Kidney capillary endothelial cell (primary cell): Measurements from ENCODE around the gene FRMD4B.

Experiments used
- DNase-seq: peaks from one replicate; pipeline ENCODE4 v3.0.0-alpha.2; 2018; ENCODE audit warnings: low spot score

The FRMD4B gene

GRCh38 chr3:69405067-69405466, 19.2 kb upstream of the FRMD4B start:
- DNase-seq, result no peak

DNA sequence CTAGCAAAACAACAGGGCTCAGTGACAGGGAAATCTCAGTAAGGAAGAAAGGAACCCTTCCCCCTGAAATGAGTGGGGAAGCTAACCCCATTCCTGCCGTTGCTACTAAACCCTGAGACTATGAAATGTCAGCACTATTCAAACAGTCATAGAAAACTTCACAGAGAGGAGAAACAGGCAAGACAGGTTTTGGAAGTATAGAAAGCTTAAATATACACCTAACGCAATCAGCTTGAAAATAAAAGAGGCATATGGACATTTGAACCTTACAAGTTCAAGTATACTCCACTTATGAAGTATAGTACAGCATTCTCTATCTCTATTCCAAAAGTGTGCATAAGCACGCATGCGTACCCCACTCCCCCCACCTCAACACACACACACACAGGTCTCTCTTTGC, 17.6 kb upstream of the FRMD4B start:
- DNase-seq, result no peak

- no peak for DNase-seq
These were observed 14.8 kb upstream of the FRMD4B start for GRCh38 chr3:69400683-69401082.

DNA sequence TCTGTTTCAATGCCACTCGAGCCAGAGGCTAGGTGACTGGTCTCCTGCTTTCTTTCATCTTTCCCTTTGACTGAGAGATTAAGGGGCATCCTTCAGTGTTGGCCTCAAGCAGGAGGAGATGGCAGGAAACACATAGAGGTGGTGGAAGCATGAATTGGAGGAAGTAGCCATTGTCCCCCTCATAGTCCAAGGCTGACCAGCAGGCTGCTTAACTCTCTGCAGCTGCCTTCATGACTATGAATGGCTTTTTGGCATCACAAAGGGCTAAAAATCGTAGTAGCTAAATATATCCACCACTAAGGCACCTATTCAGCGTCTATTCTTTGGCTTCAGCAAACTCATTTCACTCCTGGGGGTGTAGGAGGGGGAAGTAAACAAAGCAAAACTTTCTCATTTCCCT, 7.0 kb upstream of the FRMD4B start:
- DNase-seq, result no peak

DNA sequence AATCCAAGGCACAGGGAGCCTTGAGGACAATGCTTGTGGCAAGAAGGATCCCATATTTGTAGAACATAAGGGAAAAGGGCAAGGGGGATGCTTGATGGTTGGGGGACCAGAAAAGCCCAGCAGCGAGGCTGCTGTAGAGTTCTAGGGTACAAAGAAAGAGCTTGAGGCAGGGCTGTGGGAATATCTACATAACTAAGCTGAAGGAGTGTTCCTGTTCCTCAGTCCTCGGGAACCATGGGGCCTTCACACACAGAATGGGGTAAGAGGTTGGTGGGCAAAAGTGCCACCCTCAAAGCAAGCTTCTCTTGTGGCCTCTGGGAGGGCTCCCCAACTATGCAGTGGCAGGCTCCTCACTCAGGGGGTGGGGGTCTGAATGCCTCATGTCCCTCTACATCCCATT, 6.5 kb upstream of the FRMD4B start:
- no peak for DNase-seq

DNA sequence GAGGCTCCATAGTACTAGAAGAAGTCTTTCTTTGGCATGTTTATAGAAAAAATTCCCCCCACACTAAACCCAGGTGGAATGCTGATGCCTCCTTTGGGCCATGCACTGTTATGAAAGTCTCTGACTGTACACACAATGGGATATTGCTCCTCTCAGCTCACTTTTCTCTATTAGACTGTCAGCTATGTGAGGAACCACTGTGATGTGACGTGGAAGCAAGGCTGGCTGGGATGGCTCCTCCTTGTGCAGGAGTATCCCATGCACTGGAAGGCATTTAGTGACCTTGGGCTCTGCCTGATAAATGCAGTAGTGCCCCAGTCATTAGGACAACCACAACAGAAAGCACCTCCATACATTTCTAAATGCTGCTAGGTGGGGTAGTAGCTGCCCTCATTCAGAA, 5.7 kb upstream of the FRMD4B start:
- DNase-seq, result no peak

- DNase-seq, result no peak
These were observed 4.9 kb upstream of the FRMD4B start for GRCh38 chr3:69390771-69391170.

DNA sequence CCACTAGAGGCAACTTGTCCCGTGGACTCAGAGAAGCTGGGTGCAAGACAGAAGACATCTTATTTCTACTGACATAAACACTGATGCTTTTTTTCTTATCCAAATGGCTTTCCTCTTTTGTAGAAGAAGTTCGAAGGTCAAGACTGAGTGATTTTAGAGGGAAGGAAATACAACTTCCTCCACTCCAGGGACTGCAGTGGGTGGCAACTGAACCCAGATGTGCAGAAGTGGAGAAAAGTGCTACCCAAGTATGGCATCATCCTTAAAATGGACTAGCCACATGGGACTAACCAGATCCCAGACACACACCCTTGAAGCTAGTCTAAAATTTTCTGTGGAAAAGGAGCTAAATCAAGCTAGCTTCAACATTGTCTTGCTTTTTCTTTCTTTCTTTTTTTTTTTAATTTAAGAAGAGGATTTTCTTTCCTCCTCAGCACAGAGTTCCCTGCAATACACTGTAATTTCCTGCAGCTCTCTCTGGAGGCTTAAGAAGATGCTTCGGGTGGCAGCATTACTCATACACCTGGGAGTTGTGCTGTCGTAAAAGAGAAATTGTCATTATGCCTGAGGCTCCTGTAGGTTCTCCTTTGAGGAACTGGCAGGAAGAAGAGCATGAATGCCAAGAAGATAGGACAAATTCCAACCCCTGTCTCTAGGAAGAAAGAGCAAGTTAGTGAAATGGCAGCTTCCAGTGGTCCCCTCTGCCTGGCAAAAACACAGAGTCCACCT, 3.8 kb upstream of the FRMD4B start:
- no peak for DNase-seq

GRCh38 chr3:69388241-69388640, 2.4 kb upstream of the FRMD4B start:
- DNase-seq, result no peak

DNA sequence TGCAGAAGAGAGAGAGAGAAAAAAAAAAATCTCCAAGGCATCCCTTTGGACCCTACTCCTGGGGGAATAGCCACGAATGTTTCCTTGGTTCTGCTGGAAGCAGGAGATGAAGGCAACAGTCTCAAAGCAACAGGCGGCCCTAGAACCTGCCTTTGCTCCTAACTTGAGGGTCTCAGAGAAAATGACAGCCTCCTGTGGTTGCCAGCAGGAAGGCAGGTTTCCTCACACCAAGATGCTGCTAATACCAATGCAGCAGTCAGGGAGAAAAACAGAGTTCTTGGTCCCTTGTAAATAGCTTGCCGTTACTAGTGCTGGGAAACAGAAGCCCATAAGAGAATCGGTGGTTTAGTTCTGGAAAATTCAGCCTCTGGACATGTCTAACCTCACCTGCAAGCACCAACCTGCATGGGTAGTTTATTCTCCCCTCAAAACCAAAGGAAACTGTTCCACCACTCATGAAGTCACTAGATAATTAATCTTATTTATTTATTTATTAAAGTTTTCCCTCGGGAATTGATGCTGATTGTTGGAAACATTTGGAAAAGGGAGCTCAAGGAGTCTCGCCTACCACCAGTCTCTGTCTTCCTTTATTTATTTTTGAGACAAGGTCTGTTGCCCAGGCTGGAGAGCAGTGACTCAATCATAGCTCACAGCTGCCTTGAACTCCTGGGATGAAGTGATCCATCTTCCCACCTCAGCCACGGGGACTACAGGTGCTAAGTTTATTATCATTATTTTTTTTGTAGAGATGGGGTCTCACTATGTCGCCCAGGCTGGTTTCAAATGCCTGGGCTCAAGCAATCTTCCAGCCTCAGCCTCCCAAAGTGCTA, 883 bp upstream of the FRMD4B start:
- no peak for DNase-seq

DNA sequence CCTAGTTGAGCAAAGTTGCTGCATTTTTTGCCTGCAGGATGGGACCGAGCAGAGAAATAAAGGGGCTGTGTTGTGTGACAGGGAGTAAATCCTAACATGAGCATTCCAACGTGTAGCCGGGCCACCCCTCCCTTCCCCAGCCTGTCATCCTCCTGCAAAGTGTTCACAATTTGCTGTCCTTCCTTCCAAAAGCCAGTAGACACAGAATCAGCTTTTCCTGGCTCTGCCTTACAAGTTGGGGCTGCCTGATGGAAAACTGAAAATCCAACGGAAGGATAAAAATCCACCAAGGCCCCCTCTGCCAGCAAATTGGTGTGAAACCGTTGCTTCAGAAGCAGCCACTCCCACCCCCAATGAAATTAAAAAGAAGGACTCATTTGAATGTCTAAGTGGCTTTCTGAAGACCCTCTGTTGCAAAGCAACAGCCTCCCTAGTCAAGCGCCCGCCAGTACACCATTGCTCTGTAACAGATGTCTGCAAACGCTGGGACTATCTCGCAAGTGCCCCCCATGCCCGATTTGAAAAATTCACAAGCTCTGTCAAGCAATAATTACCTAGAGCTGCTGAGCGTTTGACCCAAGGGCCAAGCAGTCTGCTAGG, 665 bp downstream of the FRMD4B start:
- no peak for DNase-seq

GRCh38 chr3:69384326-69384725, 1.6 kb downstream of the FRMD4B start:
- DNase-seq, result no peak

DNA sequence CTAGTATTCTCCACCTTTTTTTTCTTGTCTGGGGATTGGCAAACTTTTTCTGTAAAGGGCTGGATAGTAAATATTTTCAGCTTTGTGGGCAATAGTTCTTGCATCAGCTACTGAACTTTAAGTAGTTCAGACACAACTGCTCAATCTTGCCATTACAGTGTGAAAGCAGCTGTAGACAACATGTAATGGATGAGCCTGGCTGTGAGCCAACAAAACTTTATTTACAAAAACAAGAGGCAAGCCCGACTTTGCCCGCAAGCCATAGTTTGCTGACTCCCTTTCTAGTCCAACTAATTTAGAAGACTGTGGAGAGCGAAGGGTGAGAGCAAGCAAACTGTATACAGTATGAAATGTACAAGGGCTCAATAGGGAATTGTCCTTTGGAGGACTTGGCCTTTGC, 6.2 kb downstream of the FRMD4B start:
- DNase-seq, result no peak

- DNase-seq, result no peak
These were observed 7.6 kb downstream of the FRMD4B start for GRCh38 chr3:69378112-69378802.

DNA sequence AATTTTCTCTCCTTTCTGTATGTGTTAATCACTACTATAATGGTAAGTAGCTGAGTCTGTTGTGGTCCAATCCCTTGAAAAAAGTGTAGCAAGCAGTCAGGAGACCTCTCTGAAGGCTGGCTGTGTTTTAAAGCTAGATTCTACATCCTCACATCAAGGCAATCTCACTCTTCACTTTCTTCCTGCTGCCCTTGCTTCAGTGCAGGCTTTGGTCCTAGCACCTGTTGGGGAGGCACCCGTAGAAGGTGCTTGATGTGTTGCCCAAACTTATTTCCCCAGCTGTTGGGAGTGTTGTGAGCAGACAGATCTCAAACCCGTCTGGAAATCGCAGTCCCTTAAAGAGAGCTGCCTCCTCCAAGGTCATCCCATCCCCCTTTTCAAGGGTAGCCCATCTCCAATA, 8.6 kb downstream of the FRMD4B start:
- DNase-seq, result no peak

- no peak for DNase-seq
These were observed 9.2 kb downstream of the FRMD4B start for GRCh38 chr3:69376731-69377130.

DNA sequence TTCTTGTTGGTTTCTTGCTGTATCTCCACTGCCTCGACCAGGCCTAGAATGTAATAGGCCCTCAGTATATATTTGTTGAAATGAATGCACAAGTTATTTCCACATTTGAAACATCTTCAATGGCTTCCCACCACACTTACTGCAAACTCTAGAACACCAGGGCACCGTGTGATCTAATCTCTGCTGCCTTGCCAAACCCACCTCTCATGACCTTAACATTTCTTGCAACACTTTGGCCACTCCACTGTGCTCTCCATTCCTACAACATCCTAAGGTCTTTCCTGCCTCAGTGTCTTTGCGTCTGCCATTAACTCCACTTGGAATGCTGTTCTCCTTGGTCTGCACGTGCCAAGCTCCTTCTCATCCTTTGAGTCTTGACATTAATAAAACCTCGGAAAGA, 14.1 kb downstream of the FRMD4B start:
- DNase-seq, result no peak

DNA sequence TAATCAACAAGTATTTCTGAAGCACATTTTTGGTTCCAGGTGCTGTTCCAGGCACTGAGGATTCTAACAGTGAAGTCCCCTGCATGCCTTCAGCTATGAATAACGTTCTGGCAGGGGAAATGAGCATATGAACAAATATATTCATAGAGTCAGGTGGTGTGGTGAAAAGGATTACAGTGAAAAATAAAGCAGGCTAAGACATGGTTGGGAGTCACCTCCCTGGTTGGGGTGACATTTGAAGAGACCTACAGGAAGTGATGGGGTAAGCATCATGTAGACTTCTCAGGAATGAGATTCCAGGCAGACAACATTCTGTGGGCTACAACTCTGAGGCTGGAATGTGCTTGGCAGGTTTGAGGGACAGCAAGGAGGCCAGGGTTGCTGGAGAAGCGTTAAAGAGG, 15.0 kb downstream of the FRMD4B start:
- DNase-seq, result no peak

GRCh38 chr3:69370156-69370883, 15.6 kb downstream of the FRMD4B start:
- no peak for DNase-seq

DNA sequence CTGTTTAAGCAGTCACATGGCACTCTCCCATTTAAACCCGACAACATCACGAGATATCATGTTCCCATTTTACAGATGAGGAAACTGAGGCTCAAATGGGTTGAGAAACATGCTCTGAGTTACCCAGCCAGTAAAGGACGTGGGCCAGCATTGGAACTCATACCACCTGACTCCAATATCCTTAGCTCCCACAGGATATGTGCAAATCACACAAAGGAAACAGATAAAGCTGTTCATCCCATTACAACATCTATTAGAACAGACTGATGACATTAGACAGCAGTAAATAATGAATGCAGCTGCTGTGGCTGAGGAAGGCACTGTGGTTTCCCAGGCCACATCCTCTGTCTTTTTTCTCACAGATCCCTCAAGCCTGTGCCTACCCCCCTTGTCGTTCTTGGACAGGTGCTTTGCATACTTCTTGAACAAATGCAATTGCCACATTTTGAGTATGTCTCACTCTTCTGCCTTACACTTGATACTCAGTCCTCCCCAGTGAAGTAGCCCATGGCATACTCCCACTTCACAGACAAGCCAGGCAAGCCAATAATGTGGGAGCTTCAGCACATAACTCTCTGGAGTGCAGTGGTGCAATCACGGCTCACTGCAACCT, 17.7 kb downstream of the FRMD4B start:
- peak; percentile 65 for DNase-seq

DNA sequence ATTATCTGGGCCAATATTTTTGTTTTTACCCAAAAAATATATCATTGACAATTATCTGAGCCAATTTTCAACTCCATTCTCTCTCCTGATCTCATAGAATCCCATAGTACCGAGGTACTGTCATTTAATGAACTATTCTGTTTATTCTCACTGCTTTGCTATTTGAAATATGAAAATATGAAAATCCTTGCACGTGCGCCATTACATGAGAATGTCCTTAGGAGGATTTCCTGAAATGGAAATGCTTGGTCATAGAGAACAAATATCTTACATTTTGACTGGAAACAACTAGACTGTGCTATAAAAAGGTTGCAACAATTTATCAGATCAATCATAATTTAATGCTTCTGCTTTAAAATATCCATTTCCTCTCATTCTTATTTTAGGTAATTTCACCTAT, 18.3 kb downstream of the FRMD4B start:
- no peak for DNase-seq

- DNase-seq, result no peak
These were observed 21.5 kb downstream of the FRMD4B start for GRCh38 chr3:69364354-69364753.
